ENCODE measurements around the gene GPR45. TPM values are rescaled to one million over a fixed set of nuclear protein-coding genes. Genes with fewer than 3 reads are reported as not detected.

The GPR45 gene
- total and polyA plus RNA-seq, 10 of the 15 experiments (the other 5 are each of a cell fraction or from before 2014, with no cell fraction given): not detected

GRCh38 chr2:105258835-105259350 is 17.4 kb downstream of the GPR45 start:
- no TSS peak for BruUV-seq (replicated peaks)
- Histone ChIP-seq H3K27ac (ENCODE audit: control insufficient read depth, insufficient read depth) (no peak overlapping the region), H3K36me3 (ENCODE audit: control insufficient read depth in 2 of 2, insufficient read depth in 2 of 2, low read length in 1 of 2) (no peaks in the 10 kb centered on the region), H2AFZ (ENCODE audit: control insufficient read depth, low read depth, low read length) (no peak overlapping the region), H3K9ac (ENCODE audit: control insufficient read depth, insufficient read depth, low read length) (no peak overlapping the region), H3K27me3 (replicated peaks in 1 of 2; ENCODE audit: control insufficient read depth in 2 of 2, insufficient read depth in 2 of 2, low read length in 1 of 2) (no peaks in the 10 kb centered on the region), H3K79me2 (ENCODE audit: control insufficient read depth, insufficient read depth, low read length) (no peaks in the 10 kb centered on the region), H3K4me2 (ENCODE audit: control insufficient read depth, insufficient read depth) (no peak overlapping the region), H3K4me3 (no peak overlapping the region), H4K20me1 (ENCODE audit: control insufficient read depth, insufficient read depth) (no peaks in the 10 kb centered on the region), H3K4me1 (ENCODE audit: control insufficient read depth, insufficient read depth, low read length) (no peaks in the 10 kb centered on the region), H3K9me3 (replicated peaks; ENCODE audit: control insufficient read depth, insufficient read depth, low read length) (no peaks in the 10 kb centered on the region)
- FAIRE-seq: no peak
- in situ Hi-C loops (cut with MboI): no loop called here
- ChIA-PET SMC1A (ENCODE audit: uncharacterized antibody, unreplicated experiment) (no interaction called here), CTCF (no interaction called here), POLR2A (no interaction called here), RAD21 (ENCODE audit: unreplicated experiment) (no interaction called here)
- intact Hi-C loops (cut with micrococcal nuclease; ENCODE audit: unreplicated experiment): no loop called here
- no peak for ATAC-seq
- TF ChIP-seq TCF3 (IDR thresholded peaks at IDR 0.05; ENCODE audit: borderline replicate concordance, insufficient read depth, low read depth, low read length) (no peak), MTA2 (IDR thresholded peaks at IDR 0.05; ENCODE audit: low read depth) (no peak), ZNF207 (IDR thresholded peaks at IDR 0.05; ENCODE audit: borderline replicate concordance) (no peak), ETV6 (conservative IDR thresholded peaks at IDR 0.05 in 1 of 2, IDR thresholded peaks at IDR 0.05 in 1 of 2; ENCODE audit: borderline replicate concordance in 1 of 2, low read depth in 1 of 2) (no peak), ZNF217 (IDR thresholded peaks at IDR 0.05) (no peak), CEBPB (IDR thresholded peaks at IDR 0.05; ENCODE audit: borderline replicate concordance in 1 of 2, low read depth in 2 of 2, low read length in 2 of 2) (no peak), ATF2 (IDR thresholded peaks at IDR 0.05; ENCODE audit: low read length) (no peak), BRCA1 (IDR thresholded peaks at IDR 0.05; ENCODE audit: low read depth, low read length) (no peak), EED (IDR thresholded peaks at IDR 0.05; ENCODE audit: low read depth) (no peak), TBL1XR1 (IDR thresholded peaks at IDR 0.05; ENCODE audit: low read depth, low read length) (no peak), NRF1 (conservative IDR thresholded peaks at IDR 0.05; ENCODE audit: low read depth, low read length) (no peak), NFXL1 (IDR thresholded peaks at IDR 0.05; ENCODE audit: borderline replicate concordance) (no peak), PAX8 (IDR thresholded peaks at IDR 0.05) (no peak)
- TF ChIP-seq, protein P1, sequence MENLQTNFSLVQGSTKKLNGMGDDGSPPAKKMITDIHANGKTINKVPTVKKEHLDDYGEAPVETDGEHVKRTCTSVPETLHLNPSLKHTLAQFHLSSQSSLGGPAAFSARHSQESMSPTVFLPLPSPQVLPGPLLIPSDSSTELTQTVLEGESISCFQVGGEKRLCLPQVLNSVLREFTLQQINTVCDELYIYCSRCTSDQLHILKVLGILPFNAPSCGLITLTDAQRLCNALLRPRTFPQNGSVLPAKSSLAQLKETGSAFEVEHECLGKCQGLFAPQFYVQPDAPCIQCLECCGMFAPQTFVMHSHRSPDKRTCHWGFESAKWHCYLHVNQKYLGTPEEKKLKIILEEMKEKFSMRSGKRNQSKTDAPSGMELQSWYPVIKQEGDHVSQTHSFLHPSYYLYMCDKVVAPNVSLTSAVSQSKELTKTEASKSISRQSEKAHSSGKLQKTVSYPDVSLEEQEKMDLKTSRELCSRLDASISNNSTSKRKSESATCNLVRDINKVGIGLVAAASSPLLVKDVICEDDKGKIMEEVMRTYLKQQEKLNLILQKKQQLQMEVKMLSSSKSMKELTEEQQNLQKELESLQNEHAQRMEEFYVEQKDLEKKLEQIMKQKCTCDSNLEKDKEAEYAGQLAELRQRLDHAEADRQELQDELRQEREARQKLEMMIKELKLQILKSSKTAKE (IDR thresholded peaks at IDR 0.05; ENCODE audit: low read depth, poor library complexity, severe bottlenecking): no peak
- TF ChIP-seq, protein P2, sequence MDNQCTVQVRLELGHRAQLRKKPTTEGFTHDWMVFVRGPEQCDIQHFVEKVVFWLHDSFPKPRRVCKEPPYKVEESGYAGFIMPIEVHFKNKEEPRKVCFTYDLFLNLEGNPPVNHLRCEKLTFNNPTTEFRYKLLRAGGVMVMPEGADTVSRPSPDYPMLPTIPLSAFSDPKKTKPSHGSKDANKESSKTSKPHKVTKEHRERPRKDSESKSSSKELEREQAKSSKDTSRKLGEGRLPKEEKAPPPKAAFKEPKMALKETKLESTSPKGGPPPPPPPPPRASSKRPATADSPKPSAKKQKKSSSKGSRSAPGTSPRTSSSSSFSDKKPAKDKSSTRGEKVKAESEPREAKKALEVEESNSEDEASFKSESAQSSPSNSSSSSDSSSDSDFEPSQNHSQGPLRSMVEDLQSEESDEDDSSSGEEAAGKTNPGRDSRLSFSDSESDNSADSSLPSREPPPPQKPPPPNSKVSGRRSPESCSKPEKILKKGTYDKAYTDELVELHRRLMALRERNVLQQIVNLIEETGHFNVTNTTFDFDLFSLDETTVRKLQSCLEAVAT (IDR thresholded peaks at IDR 0.05): no peak
- TF ChIP-seq, protein P3, sequence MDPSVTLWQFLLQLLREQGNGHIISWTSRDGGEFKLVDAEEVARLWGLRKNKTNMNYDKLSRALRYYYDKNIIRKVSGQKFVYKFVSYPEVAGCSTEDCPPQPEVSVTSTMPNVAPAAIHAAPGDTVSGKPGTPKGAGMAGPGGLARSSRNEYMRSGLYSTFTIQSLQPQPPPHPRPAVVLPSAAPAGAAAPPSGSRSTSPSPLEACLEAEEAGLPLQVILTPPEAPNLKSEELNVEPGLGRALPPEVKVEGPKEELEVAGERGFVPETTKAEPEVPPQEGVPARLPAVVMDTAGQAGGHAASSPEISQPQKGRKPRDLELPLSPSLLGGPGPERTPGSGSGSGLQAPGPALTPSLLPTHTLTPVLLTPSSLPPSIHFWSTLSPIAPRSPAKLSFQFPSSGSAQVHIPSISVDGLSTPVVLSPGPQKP (IDR thresholded peaks at IDR 0.05; ENCODE audit: low read depth, low read length): no peak
- DNase-seq (ENCODE audit: low read depth, low spot score): no peak
- 93% methylated on average over 10 of the region's 10 CpGs for WGBS (ENCODE audit: insufficient coverage, insufficient replicate concordance, low lambda C conversion rate, missing lambda C conversion rate)

All from GM12878 (cell line).